Measurements from ENCODE around the gene KIF3B. TPM values are rescaled to one million over a fixed set of nuclear protein-coding genes. Genes with fewer than 3 reads are reported as not detected.

The KIF3B gene
- total RNA-seq (10 to 100 TPM; 13.0 to 21.1 (median 14.0) TPM), polyA plus RNA-seq (5.2 TPM)
- long read RNA-seq, donor 1, full-length matches to known transcripts: 2 of 6 reads
- long read RNA-seq, donor 1, partial matches to known transcripts: 4 of 6 reads
- long read RNA-seq, donor 1, other reads (novel, unspliced or antisense): 0 of 6 reads
- long read RNA-seq, donor 2: 0 reads
- long read RNA-seq, donor 3, full-length matches to known transcripts: 11 of 28 reads
- long read RNA-seq, donor 3, partial matches to known transcripts: 17 of 28 reads
- long read RNA-seq, donor 3, other reads (novel, unspliced or antisense): 0 of 28 reads
- long read RNA-seq, donor 4, full-length matches to known transcripts: 2 of 5 reads
- long read RNA-seq, donor 4, partial matches to known transcripts: 1 of 5 reads
- long read RNA-seq, donor 4, other reads (novel, unspliced or antisense): 2 of 5 reads

GRCh38 chr20:32277361-32278198 is at the start of gene KIF3B:
KIF3B (plus strand) TSS chr20:32277651; CDS start chr20:32309778, 32,127 bp downstream.
- peak; percentile 95 for ATAC-seq
- intact Hi-C loops (cut with DNase I): no loop called here

DNA sequence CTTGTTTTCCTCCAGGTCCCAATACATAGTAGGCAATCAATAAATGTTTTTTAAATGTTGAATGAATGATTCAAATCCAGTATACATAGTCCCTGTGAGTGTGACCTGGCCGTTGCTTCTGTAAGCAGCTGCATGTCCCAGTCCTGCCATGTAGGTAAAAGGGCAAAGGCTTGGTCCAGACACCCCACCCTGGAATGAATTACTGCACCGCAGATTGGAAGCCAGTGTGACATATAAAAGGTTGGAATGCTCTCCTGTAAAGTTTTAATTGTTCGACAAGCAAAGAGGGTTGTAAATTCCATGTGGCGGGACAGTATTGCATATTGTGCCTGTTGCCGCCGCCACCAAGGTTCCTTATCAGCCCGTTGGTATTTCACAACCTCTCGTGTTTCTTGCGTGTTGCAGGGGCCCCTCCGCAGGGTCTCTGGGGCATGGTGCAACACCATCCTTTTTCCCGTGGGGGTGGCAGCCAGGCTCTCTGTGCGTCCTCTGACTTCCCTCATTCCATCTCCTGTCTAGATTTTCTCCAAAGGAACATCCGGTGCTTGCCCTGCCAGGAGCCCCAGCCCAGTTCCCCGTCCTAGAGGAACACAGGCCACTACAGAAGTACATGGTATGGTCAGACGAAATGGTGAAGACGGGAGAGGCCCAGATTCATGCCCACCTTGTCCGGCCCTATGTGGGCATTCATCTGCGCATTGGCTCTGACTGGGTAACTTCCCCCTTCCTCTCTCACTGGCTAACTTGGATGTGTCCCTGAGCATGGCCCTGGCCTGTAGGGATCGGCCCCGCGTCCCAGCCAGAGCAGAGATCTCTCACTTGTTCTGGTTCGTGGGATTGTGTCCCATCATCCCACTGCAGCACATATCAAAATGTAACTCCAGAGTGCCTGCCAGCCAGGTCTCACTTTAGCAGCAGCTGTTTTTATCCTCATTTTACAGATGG is 49.4 kb upstream of the KIF3B start:
- peak overlapping the region; percentile 68 for H3K27ac ChIP-seq (ENCODE audit: low read length)
- peak; percentile 55 to 60 (median 60) for DNase-seq

More at GRCh38 chr20:32277361-32278198, at the start of gene KIF3B:
- Histone ChIP-seq H3K27ac (ENCODE audit: low read length) (peak within 1 kb of the TSS; percentile 34), H3K27me3 (ENCODE audit: control insufficient read depth, insufficient read depth) (no peaks in the 10 kb centered on the region), H3K4me3 (ENCODE audit: low read length) (peak within 1 kb of the TSS; percentile 82), H3K4me1 (ENCODE audit: control insufficient read depth, insufficient read depth, low read length) (no peaks in the 10 kb centered on the region), H3K9me3 (ENCODE audit: control insufficient read depth, low read length) (no peaks in the 10 kb centered on the region)
- peak; percentile 91 to 95 (median 95) for DNase-seq
- WGBS: 1% methylated on average over 62 of the region's 62 CpGs

DNA sequence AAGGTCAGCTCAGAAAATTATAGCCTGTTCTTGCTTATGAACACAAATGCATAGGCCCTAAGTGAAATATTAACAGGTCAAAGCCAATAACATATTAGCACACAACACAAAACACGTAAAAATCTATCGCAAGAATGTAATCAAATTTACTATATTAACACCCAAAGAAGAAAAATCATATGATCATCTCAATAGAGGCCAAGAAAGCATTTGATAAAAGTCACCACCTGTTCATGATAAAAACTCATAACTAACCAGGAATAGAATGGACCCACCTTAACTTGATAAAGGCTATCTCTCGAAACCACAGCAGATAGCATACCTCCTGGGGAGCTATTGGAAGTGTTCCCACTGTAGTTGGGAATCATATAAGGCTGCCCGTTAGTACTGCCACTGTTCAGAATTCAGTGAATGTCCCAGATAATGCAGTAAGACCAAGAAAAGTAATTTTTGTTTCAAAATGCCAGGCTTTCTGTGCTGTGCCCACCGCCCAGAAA is 48.2 kb upstream of the KIF3B start:
- WGBS: 79% methylated on average over 5 of the region's 5 CpGs
- Histone ChIP-seq H3K27ac (ENCODE audit: low read length) (no peak overlapping the region), H3K4me1 (ENCODE audit: control insufficient read depth, insufficient read depth, low read length) (peaks cover 2% of the 10 kb centered on the region), H3K4me3 (ENCODE audit: low read length) (no peak overlapping the region), H3K9me3 (ENCODE audit: control insufficient read depth, low read length) (no peaks in the 10 kb centered on the region), H3K27me3 (ENCODE audit: control insufficient read depth, insufficient read depth) (no peaks in the 10 kb centered on the region)
- intact Hi-C loops (cut with DNase I): no loop called here
- DNase-seq (no peak), ATAC-seq (no peak)

More for the DNA sequence above, 49.4 kb upstream of the KIF3B start:
- Histone ChIP-seq H3K27me3 (ENCODE audit: control insufficient read depth, insufficient read depth) (no peaks in the 10 kb centered on the region), H3K9me3 (ENCODE audit: control insufficient read depth, low read length) (no peaks in the 10 kb centered on the region), H3K4me3 (ENCODE audit: low read length) (no peak overlapping the region), H3K4me1 (ENCODE audit: control insufficient read depth, insufficient read depth, low read length) (peaks cover 2% of the 10 kb centered on the region)
- ATAC-seq: peak; percentile 69 to 83
- intact Hi-C loops (cut with DNase I): no loop called here
- WGBS: 56% methylated on average over 22 of the region's 22 CpGs

GRCh38 chr20:32230707-32231106 is 46.7 kb upstream of the KIF3B start:
- ATAC-seq (no peak), DNase-seq (no peak)
- H3K27ac ChIP-seq (ENCODE audit: low read length): no peak overlapping the region
- H3K4me3 ChIP-seq (ENCODE audit: low read length): no peak overlapping the region
- 95% methylated on average over 13 of the region's 13 CpGs for WGBS
- H3K9me3 ChIP-seq (ENCODE audit: control insufficient read depth, low read length): no peaks in the 10 kb centered on the region
- intact Hi-C loops (cut with DNase I): no loop called here
- peaks cover 2% of the 10 kb centered on the region for H3K4me1 ChIP-seq (ENCODE audit: control insufficient read depth, insufficient read depth, low read length)
- no peaks in the 10 kb centered on the region for H3K27me3 ChIP-seq (ENCODE audit: control insufficient read depth, insufficient read depth)

GRCh38 chr20:32231245-32231644 is 46.2 kb upstream of the KIF3B start:
- no peaks in the 10 kb centered on the region for H3K27me3 ChIP-seq (ENCODE audit: control insufficient read depth, insufficient read depth)
- WGBS: 95% methylated on average over 4 of the region's 4 CpGs
- H3K27ac ChIP-seq (ENCODE audit: low read length): no peak overlapping the region
- DNase-seq: no peak
- H3K4me3 ChIP-seq (ENCODE audit: low read length): no peak overlapping the region
- H3K4me1 ChIP-seq (ENCODE audit: control insufficient read depth, insufficient read depth, low read length): peaks cover 2% of the 10 kb centered on the region
- intact Hi-C loops (cut with DNase I): no loop called here
- H3K9me3 ChIP-seq (ENCODE audit: control insufficient read depth, low read length): no peaks in the 10 kb centered on the region
- no peak for ATAC-seq

GRCh38 chr20:32231847-32232246 is 45.6 kb upstream of the KIF3B start:
- no peak overlapping the region for H3K27ac ChIP-seq (ENCODE audit: low read length)
- intact Hi-C loops (cut with DNase I): no loop called here
- H3K4me3 ChIP-seq (ENCODE audit: low read length): no peak overlapping the region
- H3K27me3 ChIP-seq (ENCODE audit: control insufficient read depth, insufficient read depth): no peaks in the 10 kb centered on the region
- peak in 1 of 2 donors; percentile 32 for ATAC-seq
- H3K4me1 ChIP-seq (ENCODE audit: control insufficient read depth, insufficient read depth, low read length): peaks cover 2% of the 10 kb centered on the region
- 66% methylated on average over 4 of the region's 4 CpGs for WGBS
- DNase-seq: no peak
- H3K9me3 ChIP-seq (ENCODE audit: control insufficient read depth, low read length): no peaks in the 10 kb centered on the region

DNA sequence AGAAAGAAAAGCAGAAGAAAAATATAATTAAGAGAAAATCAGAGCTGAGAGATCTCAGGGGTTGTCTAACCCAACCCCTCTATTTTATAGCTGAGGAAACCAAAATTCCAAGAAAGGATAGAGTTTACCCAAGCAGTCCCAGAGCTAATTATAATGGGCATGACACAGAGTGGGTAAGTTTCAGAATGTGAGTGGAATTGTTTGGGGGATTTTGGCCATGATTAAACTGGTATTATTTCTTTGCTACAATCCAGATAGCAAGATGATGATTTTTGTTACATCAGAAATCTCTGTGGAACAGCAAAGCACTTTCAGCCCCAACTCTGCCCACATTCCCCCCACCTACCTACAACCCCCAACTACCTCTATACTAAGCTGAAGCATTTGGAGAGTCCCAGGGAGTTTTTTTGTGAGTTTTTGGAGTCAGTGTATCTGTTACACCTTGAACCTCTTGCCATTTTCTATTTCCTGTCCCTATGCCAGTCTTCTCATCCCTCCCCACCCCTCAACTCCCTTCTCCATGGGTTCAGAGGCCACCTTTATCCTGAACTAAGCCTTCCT is 45.0 kb upstream of the KIF3B start:
- intact Hi-C loops (cut with DNase I): no loop called here
- H3K27ac ChIP-seq (ENCODE audit: low read length): no peak overlapping the region
- no peak for DNase-seq

GRCh38 chr20:32233286-32233685 is 44.2 kb upstream of the KIF3B start:
- 93% methylated on average over 9 of the region's 9 CpGs for WGBS
- DNase-seq (no peak), ATAC-seq (no peak)
- Histone ChIP-seq H3K27me3 (ENCODE audit: control insufficient read depth, insufficient read depth) (no peaks in the 10 kb centered on the region), H3K4me3 (ENCODE audit: low read length) (no peak overlapping the region), H3K4me1 (ENCODE audit: control insufficient read depth, insufficient read depth, low read length) (peaks cover under 1% of the 10 kb centered on the region), H3K27ac (ENCODE audit: low read length) (no peak overlapping the region), H3K9me3 (ENCODE audit: control insufficient read depth, low read length) (no peaks in the 10 kb centered on the region)
- intact Hi-C loops (cut with DNase I): no loop called here

More for the DNA sequence above, 45.0 kb upstream of the KIF3B start:
- no peak for ATAC-seq
- Histone ChIP-seq H3K4me1 (ENCODE audit: control insufficient read depth, insufficient read depth, low read length) (peaks cover 2% of the 10 kb centered on the region), H3K4me3 (ENCODE audit: low read length) (no peak overlapping the region), H3K27me3 (ENCODE audit: control insufficient read depth, insufficient read depth) (no peaks in the 10 kb centered on the region), H3K9me3 (ENCODE audit: control insufficient read depth, low read length) (no peaks in the 10 kb centered on the region)

DNA sequence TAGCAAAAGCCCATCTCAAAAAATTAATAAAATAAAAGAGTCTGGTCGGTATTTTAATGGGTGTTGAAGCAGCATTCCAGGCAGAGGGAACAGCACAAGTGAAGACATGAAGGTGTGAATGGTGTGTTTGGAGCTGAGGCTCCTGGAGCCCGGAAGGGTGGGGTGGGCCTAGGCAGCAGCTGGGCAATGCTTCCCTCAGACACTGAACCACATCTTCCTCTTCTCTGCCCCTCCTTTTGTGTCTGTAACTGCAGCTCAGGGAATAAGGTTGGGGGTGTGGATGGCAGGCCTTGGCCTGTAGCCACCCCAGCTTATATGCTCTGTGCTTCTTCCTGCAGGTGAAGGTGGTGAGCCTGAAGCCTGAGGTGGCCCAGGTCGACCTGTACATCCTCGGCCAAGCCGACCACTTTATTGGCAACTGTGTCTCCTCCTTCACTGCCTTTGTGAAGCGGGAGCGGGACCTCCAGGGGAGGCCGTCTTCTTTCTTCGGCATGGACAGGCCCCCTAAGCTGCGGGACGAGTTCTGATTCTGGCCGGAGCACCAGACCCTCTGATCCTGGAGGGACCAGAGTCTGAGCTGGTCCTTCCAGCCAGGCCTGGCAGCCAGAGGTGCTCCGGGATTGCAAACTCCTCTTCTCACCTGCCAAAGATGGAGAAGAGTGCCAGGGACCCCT is 43.2 kb upstream of the KIF3B start:
- WGBS: 96% methylated on average over 13 of the region's 13 CpGs
- Histone ChIP-seq H3K27me3 (ENCODE audit: control insufficient read depth, insufficient read depth) (no peaks in the 10 kb centered on the region), H3K27ac (ENCODE audit: low read length) (no peak overlapping the region), H3K9me3 (ENCODE audit: control insufficient read depth, low read length) (no peaks in the 10 kb centered on the region), H3K4me1 (ENCODE audit: control insufficient read depth, insufficient read depth, low read length) (no peaks in the 10 kb centered on the region), H3K4me3 (ENCODE audit: low read length) (no peak overlapping the region)
- DNase-seq: no peak
- peak in 1 of 2 donors; percentile 8 for ATAC-seq
- intact Hi-C loops (cut with DNase I): no loop called here

Data from right cardiac atrium (tissue), 5 donors.